T follicular helper cell (primary cell): ENCODE results near the gene MTARC2.

ENCODE experiments used
- DNase-seq: peaks from one replicate; pipeline ENCODE4 v3.0.0-alpha.2; 2020; ENCODE audit warnings: low read depth

Gene MTARC2

GRCh38 chr1:220827445-220828178, 79.5 kb downstream of the MTARC2 start:
- no peak for DNase-seq

GRCh38 chr1:220828179-220828490, 80.0 kb downstream of the MTARC2 start:
- no peak for DNase-seq

DNA sequence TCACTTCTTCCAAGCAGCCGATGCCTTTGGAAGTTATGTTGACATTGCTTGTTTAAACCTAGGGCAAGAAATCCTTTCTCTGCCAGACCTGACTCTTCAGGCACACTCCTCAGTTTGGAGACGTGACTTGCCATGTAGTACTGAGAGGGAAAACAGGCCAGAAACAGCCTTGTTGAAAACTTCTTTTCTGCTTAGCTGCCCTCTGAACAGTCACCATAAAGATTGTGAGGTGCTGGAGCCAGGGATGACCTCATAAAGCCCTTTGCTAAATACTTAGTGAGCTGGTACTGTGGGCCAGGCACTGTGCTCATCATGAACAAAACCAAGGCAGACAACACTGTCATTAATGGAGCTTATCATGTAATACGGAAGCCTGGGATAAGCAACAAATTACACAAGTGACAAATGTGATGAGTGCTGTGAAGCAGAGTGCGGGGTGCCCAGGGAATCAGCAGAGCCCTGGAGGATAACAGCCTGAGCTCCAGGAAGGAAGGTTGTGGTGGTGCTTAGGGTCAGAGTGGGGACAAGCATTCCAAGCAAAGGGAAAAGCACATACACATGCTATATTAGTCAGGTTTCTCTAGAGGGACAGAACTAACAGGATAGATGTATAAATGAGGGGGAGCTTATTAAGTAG, 80.9 kb downstream of the MTARC2 start:
- no peak for DNase-seq

GRCh38 chr1:220833436-220833835, 85.3 kb downstream of the MTARC2 start:
- DNase-seq, result no peak
